AG04449 (cell line): ENCODE results near the gene AIG1.
"Not testable (repeated sequence)": the region's sequence is repeated elsewhere in the genome, so short reads cannot be mapped to it uniquely, and the experiment has no call there.

ENCODE experiments used
- CTCF ChIA-PET: fragments of 350-600 bp; formaldehyde crosslinking; extraction: SDS; loops from one replicate; lab custom pipeline; 2021; ENCODE audit warnings: antibody characterized with exemption; lab: Yijun Ruan, JAX
- POLR2A ChIA-PET: fragments of 400-600, 350-600 bp; formaldehyde crosslinking; extraction: SDS; loops from one replicate; lab custom pipeline; 2020; ENCODE audit warnings: antibody characterized with exemption, inconsistent platforms; lab: Yijun Ruan, JAX
- DNase-seq: peaks from one replicate; pipeline ENCODE4 v3.0.0-alpha.2; 2010; ENCODE audit warnings: low read depth, low spot score
- H3K4me3 ChIP-seq: 2 replicates; pipeline ENCODE4 v1.5.1; 2011; ENCODE audit warnings: low read depth, mild to moderate bottlenecking, control low read depth, low read length
- TF ChIP-seq, protein P1 (sequence below): IDR thresholded peaks from one replicate; pipeline ENCODE4 v1.5.1; 2011; ENCODE audit warnings: mild to moderate bottlenecking, moderate library complexity, low read length, control low read depth, inconsistent platforms; ENCODE audit not compliant: insufficient read depth; ENCODE audit errors: missing control alignments

AIG1 gene

DNA sequence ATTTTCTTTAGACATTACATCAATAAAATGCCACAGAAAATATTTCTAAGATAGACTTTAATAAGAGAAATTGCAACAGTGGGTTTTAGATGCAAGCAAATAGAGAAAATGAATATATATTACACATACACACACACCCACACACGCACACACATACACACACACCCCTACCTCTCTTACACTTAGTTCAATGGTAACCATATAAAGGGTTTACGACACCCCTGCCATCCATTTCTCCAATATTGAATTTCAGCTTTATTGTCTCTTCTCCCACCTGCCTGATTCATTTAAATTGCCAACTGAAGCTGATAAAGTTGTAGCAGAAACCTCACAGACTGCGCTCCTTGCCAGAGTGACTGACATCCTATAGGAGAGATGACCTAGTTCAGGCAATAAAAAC lies 235.2 kb downstream of the AIG1 start:
- H3K4me3 ChIP-seq = no peak overlapping the region
- DNase-seq = no peak
- TF ChIP-seq, protein P1, sequence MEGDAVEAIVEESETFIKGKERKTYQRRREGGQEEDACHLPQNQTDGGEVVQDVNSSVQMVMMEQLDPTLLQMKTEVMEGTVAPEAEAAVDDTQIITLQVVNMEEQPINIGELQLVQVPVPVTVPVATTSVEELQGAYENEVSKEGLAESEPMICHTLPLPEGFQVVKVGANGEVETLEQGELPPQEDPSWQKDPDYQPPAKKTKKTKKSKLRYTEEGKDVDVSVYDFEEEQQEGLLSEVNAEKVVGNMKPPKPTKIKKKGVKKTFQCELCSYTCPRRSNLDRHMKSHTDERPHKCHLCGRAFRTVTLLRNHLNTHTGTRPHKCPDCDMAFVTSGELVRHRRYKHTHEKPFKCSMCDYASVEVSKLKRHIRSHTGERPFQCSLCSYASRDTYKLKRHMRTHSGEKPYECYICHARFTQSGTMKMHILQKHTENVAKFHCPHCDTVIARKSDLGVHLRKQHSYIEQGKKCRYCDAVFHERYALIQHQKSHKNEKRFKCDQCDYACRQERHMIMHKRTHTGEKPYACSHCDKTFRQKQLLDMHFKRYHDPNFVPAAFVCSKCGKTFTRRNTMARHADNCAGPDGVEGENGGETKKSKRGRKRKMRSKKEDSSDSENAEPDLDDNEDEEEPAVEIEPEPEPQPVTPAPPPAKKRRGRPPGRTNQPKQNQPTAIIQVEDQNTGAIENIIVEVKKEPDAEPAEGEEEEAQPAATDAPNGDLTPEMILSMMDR = no peak
- CTCF ChIA-PET = no interaction called here
- POLR2A ChIA-PET = no interaction called here

DNA sequence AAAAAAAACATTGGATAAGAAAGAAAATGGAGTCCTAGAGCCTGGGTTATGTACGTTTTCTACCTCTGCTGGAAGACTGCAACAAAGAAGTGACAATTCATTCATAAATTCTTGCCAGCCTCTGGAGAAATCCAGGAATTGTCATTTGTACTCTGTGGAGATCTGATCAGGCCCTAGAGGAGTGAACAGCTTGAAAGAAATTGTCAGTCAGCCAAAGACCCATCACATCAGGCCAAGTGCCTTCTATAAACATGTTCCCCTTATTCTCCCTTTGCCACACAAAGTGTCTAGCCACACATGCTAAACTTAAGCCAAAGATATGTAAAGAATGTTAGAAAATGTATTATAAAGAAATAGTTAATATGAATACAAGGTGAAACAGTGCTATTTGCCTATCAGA lies 237.4 kb downstream of the AIG1 start:
- TF ChIP-seq, protein P1 = no peak
- CTCF ChIA-PET = no interaction called here
- DNase-seq = no peak
- POLR2A ChIA-PET = no interaction called here
- H3K4me3 ChIP-seq = no peak overlapping the region

DNA sequence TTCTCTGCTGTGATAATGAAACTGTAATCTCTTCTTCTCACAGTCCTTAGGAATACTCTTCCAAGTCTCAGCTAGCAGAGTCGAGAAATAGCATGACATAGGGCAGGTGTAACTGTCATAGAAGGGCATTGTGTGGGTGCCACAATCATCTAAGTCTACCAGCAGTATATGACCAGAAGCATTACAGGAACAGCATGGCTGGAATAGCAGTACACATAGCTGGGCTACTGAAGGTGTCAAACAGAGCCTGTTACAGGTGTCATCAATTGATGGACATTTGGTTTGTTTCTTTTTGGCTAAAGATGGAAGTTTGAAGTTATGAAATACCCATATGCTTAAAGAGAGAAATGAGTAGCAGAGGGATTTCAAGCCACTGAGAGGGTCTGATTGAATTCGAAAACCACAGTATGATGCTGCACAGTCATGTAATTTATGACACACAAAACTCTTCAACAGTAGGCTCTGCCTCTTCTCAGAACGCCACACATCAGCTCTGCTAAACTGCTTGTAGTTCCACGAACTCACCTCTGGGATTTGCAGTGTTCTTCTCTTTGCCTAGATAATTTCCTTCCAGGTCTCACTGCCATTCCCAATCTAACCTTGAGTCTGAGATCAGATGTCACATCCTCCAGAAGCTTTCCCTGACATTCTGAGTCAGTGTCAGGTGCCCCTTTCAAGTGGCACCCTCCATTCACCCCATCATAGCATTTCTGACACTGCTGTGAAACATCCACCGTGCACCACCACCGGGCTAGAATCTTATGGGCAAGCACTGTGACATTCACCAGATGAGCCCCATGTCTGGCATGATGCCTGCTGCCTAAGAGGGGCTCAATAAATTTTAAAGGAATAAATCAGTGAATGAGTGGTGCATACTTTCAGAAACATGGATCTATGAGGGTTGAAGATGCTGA lies 238.8 kb downstream of the AIG1 start:
- H3K4me3 ChIP-seq = no peak overlapping the region
- no peak for DNase-seq
- TF ChIP-seq, protein P1 = no peak
- ChIA-PET POLR2A (no interaction called here), CTCF (interaction anchor here (1.2 kb wide), 1 partner anchor 9 kb away, joined by 3 read pairs; no protein-coding TSS in a partner anchor)

DNA sequence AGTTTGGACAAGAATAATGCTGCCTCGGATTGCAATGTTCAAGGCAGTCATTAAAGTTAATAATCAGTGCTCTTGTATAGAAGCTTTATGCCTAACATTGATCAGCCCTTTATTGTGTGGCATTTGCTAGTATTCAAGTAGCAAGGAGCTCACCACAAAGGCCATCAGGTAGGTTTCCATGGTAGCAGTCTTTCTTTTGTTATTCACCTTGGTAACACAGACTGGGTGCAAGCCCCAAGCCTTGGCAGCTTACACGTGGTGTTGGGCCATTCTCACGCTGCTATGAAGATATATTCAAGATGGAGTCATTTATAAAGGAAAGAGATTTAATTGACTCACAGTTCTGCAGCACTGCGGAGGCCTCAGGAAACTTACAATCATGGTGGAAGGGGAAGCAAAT lies 240.5 kb downstream of the AIG1 start:
- no peak for DNase-seq
- ChIA-PET POLR2A (no interaction called here), CTCF (no interaction called here)
- TF ChIP-seq, protein P1 = no peak
- no peak overlapping the region for H3K4me3 ChIP-seq

DNA sequence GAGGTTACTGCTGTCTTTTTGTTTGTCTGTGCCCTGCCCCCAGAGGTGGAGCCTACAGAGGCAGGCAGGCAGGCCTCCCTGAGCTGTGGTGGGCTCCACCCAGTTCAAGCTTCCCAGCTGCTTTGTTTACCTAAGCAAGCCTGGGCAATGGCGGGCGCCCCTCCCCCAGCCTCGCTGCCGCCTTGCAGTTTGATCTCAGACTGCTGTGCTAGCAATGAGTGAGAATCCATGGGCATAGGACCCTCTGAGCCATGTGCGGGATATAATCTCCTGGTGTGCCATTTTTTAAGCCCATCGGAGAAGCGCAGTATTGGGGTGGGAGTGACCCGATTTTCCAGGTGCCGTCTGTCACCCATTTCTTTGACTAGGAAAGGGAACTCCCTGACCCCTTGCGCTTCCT lies 247.1 kb downstream of the AIG1 start:
- H3K4me3 ChIP-seq, CTCF ChIA-PET, POLR2A ChIA-PET, DNase-seq: not testable (repeated sequence)

DNA sequence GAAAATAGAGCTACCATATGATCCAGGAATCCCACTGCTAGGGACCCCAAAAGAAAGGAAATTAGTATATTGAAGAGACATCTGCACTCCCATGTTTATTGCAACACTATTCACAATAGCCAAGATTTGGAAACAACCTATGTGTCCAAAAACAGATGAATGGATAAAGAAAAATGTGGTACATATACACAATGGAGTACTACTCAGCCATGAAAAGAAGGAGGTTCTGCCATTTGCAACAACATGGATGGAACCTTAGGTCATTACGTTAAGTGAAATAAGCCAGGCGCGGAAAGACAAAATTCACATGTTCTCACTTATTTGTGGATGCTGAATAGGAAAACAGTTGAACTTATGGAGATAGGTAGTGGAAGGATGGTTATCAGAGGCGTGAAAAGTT lies 252.5 kb downstream of the AIG1 start:
- TF ChIP-seq, protein P1 = no peak
- ChIA-PET CTCF (no interaction called here), POLR2A (no interaction called here)

More for the DNA sequence above, 252.5 kb downstream of the AIG1 start:
- H3K4me3 ChIP-seq = no peak overlapping the region
- no peak for DNase-seq
